AG04449 (cell line): ENCODE results near the gene WDR86.

Source experiments
- CTCF ChIA-PET: fragments of 350-600 bp; formaldehyde crosslinking; extraction: SDS; loops from one replicate; lab custom pipeline; 2021; ENCODE audit warnings: antibody characterized with exemption; lab: Yijun Ruan, JAX
- POLR2A ChIA-PET: fragments of 400-600, 350-600 bp; formaldehyde crosslinking; extraction: SDS; loops from one replicate; lab custom pipeline; 2020; ENCODE audit warnings: antibody characterized with exemption, inconsistent platforms; lab: Yijun Ruan, JAX
- DNase-seq: peaks from one replicate; pipeline ENCODE4 v3.0.0-alpha.2; 2010; ENCODE audit warnings: low read depth, low spot score
- H3K4me3 ChIP-seq: 2 replicates; pipeline ENCODE4 v1.5.1; 2011; ENCODE audit warnings: low read depth, mild to moderate bottlenecking, control low read depth, low read length
- CTCF ChIP-seq: IDR thresholded peaks from one replicate; pipeline ENCODE4 v1.5.1; 2011; ENCODE audit warnings: mild to moderate bottlenecking, moderate library complexity, low read length, control low read depth, inconsistent platforms; ENCODE audit not compliant: insufficient read depth; ENCODE audit errors: missing control alignments

Gene WDR86

GRCh38 chr7:151433721-151434400 lies 24.0 kb upstream of the WDR86 start:
- TF ChIP-seq CTCF: no peak
- ChIA-PET CTCF (no interaction called here), POLR2A (no interaction called here)
- no peak overlapping the region for H3K4me3 ChIP-seq
- no peak for DNase-seq

GRCh38 chr7:151432658-151433521 lies 23.1 kb upstream of the WDR86 start:
- peak; percentile 16 for TF ChIP-seq CTCF
- ChIA-PET POLR2A (no interaction called here), CTCF (no interaction called here)
- DNase-seq: no peak
- no peak overlapping the region for H3K4me3 ChIP-seq

GRCh38 chr7:151431768-151432311 lies 22.0 kb upstream of the WDR86 start:
- no peak for DNase-seq
- no peak for TF ChIP-seq CTCF
- ChIA-PET POLR2A (no interaction called here), CTCF (no interaction called here)
- H3K4me3 ChIP-seq: no peak overlapping the region

- no peak for DNase-seq
- ChIA-PET POLR2A (no interaction called here), CTCF (no interaction called here)
- no peak overlapping the region for H3K4me3 ChIP-seq
- no peak for TF ChIP-seq CTCF
Measured at GRCh38 chr7:151431281-151431767, 21.5 kb upstream of the WDR86 start.

GRCh38 chr7:151430391-151431205 lies 20.8 kb upstream of the WDR86 start:
- CTCF ChIA-PET: interaction anchor here (2.8 kb wide), 1 partner anchor 18 kb away, joined by 16 read pairs; no protein-coding TSS in a partner anchor
- POLR2A ChIA-PET: no interaction called here
- no peak for TF ChIP-seq CTCF
- DNase-seq: no peak
- H3K4me3 ChIP-seq: no peak overlapping the region
